ENCODE data around the gene ARV1. TPM values are rescaled to one million over a fixed set of nuclear protein-coding genes. Genes with fewer than 3 reads are reported as not detected.
"Not testable (repeated sequence)": the region's sequence is repeated elsewhere in the genome, so short reads cannot be mapped to it uniquely, and the experiment has no call there.

ARV1 gene
- polyA plus RNA-seq, 1 experiment, result 14.1 TPM

- H3K36me3 ChIP-seq (ENCODE audit: control insufficient read depth, insufficient read depth, low read length), result no peaks in the 10 kb centered on the region
- peaks cover 9% of the 10 kb centered on the region for H3K27me3 ChIP-seq (ENCODE audit: control insufficient read depth, insufficient read depth, low read length)
- no peak overlapping the region for H3K4me3 ChIP-seq (ENCODE audit: low read depth, low read length)
- no peak for DNase-seq (ENCODE audit: low read depth)
- ChIA-PET POLR2A (no interaction called here), CTCF (no interaction called here)
- TF ChIP-seq CTCF (IDR thresholded peaks at IDR 0.05; ENCODE audit: insufficient read depth, low read depth, low read length), result no peak
Observed at GRCh38 chr1:231046730-231047395, 68.0 kb downstream of the ARV1 start.

- H3K4me3 ChIP-seq (ENCODE audit: low read depth, low read length); H3K36me3 ChIP-seq (ENCODE audit: control insufficient read depth, insufficient read depth, low read length); H3K27me3 ChIP-seq (ENCODE audit: control insufficient read depth, insufficient read depth, low read length); CTCF ChIA-PET; DNase-seq (ENCODE audit: low read depth); POLR2A ChIA-PET: not testable (repeated sequence)
Observed at GRCh38 chr1:231047529-231047928, 68.6 kb downstream of the ARV1 start.

- H3K36me3 ChIP-seq (ENCODE audit: control insufficient read depth, insufficient read depth, low read length); H3K27me3 ChIP-seq (ENCODE audit: control insufficient read depth, insufficient read depth, low read length); H3K4me3 ChIP-seq (ENCODE audit: low read depth, low read length); DNase-seq (ENCODE audit: low read depth); POLR2A ChIA-PET: not testable (repeated sequence)
- CTCF ChIA-PET, result interaction anchor here (0.8 kb wide), 1 partner anchor 11 kb away, joined by 4 read pairs; no protein-coding TSS in a partner anchor
Observed at GRCh38 chr1:231048419-231048818, 69.5 kb downstream of the ARV1 start.

GRCh38 chr1:231049121-231049979 is 70.5 kb downstream of the ARV1 start:
- Histone ChIP-seq H3K4me3 (ENCODE audit: low read depth, low read length) (no peak overlapping the region), H3K36me3 (ENCODE audit: control insufficient read depth, insufficient read depth, low read length) (no peaks in the 10 kb centered on the region), H3K27me3 (ENCODE audit: control insufficient read depth, insufficient read depth, low read length) (peaks cover 9% of the 10 kb centered on the region)
- ChIA-PET CTCF (interaction anchor here (0.8 kb wide), 2 partner anchors 8 to 10 kb away, joined by 4 read pairs; no protein-coding TSS in a partner anchor), POLR2A (no interaction called here)
- TF ChIP-seq CTCF (IDR thresholded peaks at IDR 0.05; ENCODE audit: insufficient read depth, low read depth, low read length), result no peak
- DNase-seq (ENCODE audit: low read depth), result no peak

Other genes with a start within 250 kb of the ARV1 start
- gene CAPN9, start 231.7 kb upstream of the ARV1 start, polyA plus RNA-seq (2011; rRNA removed), result not detected in 2 replicates
- 186 and 195 TPM in 2 replicates for gene C1orf198, start 110.6 kb upstream of the ARV1 start, polyA plus RNA-seq (2011; rRNA removed)
- gene TTC13, start 233 bp upstream of the ARV1 start, polyA plus RNA-seq (2011; rRNA removed), result 7.4 and 12.5 TPM in 2 replicates
- 15.0 and 15.6 TPM in 2 replicates for gene FAM89A, start 61.2 kb downstream of the ARV1 start, polyA plus RNA-seq (2011; rRNA removed)
- 0.01 and 0.02 TPM in 2 replicates for gene TRIM67, start 183.0 kb downstream of the ARV1 start, polyA plus RNA-seq (2011; rRNA removed)

Data from BJ (cell line).